ENCODE results near the gene BGN.

BGN gene

GRCh38 chrX:153488231-153488914 lies 6.4 kb upstream of the BGN start:
- DNase-seq (ENCODE audit: low spot score) = no peak
- no peak for TF ChIP-seq CTCF (IDR thresholded peaks at IDR 0.05; ENCODE audit: extremely low read depth, insufficient read depth, missing control alignments)
- in situ Hi-C loops (cut with MboI; ENCODE audit: low pct_unique_long_range_greater_than_20kb, low sequenced_read_pairs, unreplicated experiment) = no loop called here

- DNase-seq (ENCODE audit: low spot score) = no peak
- TF ChIP-seq CTCF (IDR thresholded peaks at IDR 0.05; ENCODE audit: extremely low read depth, insufficient read depth, missing control alignments) = no peak
- in situ Hi-C loops (cut with MboI; ENCODE audit: low pct_unique_long_range_greater_than_20kb, low sequenced_read_pairs, unreplicated experiment) = no loop called here
Measured at GRCh38 chrX:153490217-153490930, 4.4 kb upstream of the BGN start.

GRCh38 chrX:153491351-153491914 lies 3.3 kb upstream of the BGN start:
- in situ Hi-C loops (cut with MboI; ENCODE audit: low pct_unique_long_range_greater_than_20kb, low sequenced_read_pairs, unreplicated experiment) = no loop called here
- DNase-seq (ENCODE audit: low spot score) = no peak
- no peak for TF ChIP-seq CTCF (IDR thresholded peaks at IDR 0.05; ENCODE audit: extremely low read depth, insufficient read depth, missing control alignments)

- no peak for DNase-seq (ENCODE audit: low spot score)
- no peak for TF ChIP-seq CTCF (IDR thresholded peaks at IDR 0.05; ENCODE audit: extremely low read depth, insufficient read depth, missing control alignments)
- in situ Hi-C loops (cut with MboI; ENCODE audit: low pct_unique_long_range_greater_than_20kb, low sequenced_read_pairs, unreplicated experiment) = no loop called here
Measured at GRCh38 chrX:153491918-153492317, 2.9 kb upstream of the BGN start.

GRCh38 chrX:153492543-153492942 lies 2.2 kb upstream of the BGN start:
- no peak for TF ChIP-seq CTCF (IDR thresholded peaks at IDR 0.05; ENCODE audit: extremely low read depth, insufficient read depth, missing control alignments)
- no peak for DNase-seq (ENCODE audit: low spot score)
- in situ Hi-C loops (cut with MboI; ENCODE audit: low pct_unique_long_range_greater_than_20kb, low sequenced_read_pairs, unreplicated experiment) = no loop called here

GRCh38 chrX:153493085-153493484 lies 1.7 kb upstream of the BGN start:
- in situ Hi-C loops (cut with MboI; ENCODE audit: low pct_unique_long_range_greater_than_20kb, low sequenced_read_pairs, unreplicated experiment) = no loop called here
- no peak for DNase-seq (ENCODE audit: low spot score)
- no peak for TF ChIP-seq CTCF (IDR thresholded peaks at IDR 0.05; ENCODE audit: extremely low read depth, insufficient read depth, missing control alignments)
